NOMO-1 (cell line): ENCODE measurements around the gene THRB.

ENCODE experiments used
- DNase-seq, 2 experiments: peaks; one replicate each; lab custom pipeline; 2025; ENCODE audit not compliant: unreplicated experiment in 2 of 2; lab: John Stamatoyannopoulos, UW

The THRB gene

GRCh38 chr3:24492971-24493551 is 1.6 kb downstream of the THRB start:
- no peak for DNase-seq

DNA sequence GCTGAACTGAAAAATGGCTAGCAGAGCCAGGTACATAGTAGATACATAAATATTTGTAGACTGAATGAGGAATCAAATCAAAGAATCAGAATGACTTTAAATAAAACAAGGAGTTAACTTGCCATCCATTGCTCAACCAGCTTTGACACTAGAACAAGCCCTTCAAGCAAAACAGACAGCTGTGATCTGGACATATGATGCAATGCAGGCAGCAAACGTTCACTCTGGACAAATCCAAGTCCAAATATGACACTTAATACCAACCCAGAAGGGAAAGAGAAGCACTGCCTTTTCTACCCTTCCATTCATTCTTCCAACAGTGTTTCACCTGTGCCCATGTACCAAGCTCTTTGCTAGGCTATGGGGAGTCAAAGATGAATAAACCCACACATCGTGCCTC is 4.5 kb downstream of the THRB start:
- no peak for DNase-seq

DNA sequence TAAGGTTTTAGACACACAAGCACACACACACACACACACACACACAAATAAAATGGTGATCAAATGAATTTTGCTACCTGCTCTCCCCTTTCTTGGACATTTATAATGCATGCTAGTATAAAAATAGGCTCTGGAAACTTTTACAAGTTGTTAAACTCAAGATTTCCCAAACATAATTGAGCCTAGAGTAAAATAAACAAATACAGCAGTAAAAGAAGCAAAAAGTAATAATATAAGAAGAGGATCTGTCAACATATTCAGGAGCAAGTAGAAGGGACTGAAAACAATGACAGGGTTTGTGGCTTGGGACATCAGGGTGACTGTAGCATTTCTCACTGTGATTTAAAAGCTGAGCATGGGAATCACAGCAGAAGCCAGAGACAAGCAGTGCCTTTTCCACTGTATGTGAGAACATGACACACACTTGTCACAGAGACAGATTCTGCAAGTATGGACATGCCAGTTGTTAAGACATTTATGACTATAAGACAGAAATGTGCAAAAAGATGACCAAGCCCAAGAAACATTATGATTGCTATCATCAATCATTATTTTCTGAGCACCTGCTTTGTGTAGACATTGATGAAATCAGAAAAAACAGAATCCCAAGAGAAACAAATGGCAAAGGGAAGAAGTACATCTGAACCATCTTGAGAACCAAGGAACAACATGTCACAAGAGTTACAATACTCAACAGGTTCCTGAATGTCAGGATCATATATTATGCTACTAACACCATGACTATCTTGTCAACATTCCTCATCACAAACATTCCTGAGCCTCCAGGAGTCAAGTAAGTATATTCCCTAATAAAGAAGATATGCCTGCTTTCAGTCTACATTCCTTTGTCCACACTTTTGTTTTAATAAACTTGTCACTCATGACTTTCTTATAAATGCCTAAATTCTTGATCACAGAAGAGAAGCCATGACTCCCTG is 7.1 kb downstream of the THRB start:
- DNase-seq, result no peak

GRCh38 chr3:24485511-24485910 is 9.1 kb downstream of the THRB start:
- no peak for DNase-seq

DNA sequence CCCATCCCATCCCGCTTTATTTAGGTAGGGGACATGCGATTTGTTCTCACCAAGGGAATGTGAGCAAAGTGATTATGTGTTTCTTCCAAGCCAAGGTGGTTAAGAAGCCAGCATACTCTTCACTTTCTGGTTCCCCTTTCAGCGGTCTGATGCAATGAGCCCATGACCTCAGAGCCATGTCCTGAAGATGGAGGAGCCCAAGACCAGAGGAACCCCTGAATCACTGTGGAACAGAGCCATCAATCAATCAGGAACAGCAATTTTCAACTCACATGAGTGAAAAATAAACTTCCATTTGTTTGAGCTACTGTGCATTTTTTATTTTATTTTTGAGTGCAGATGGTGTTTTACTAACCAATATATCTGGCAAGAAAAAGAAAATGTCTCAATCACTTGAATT is 10.8 kb downstream of the THRB start:
- DNase-seq, result peak in 1 of 2 experiments; percentile 28

DNA sequence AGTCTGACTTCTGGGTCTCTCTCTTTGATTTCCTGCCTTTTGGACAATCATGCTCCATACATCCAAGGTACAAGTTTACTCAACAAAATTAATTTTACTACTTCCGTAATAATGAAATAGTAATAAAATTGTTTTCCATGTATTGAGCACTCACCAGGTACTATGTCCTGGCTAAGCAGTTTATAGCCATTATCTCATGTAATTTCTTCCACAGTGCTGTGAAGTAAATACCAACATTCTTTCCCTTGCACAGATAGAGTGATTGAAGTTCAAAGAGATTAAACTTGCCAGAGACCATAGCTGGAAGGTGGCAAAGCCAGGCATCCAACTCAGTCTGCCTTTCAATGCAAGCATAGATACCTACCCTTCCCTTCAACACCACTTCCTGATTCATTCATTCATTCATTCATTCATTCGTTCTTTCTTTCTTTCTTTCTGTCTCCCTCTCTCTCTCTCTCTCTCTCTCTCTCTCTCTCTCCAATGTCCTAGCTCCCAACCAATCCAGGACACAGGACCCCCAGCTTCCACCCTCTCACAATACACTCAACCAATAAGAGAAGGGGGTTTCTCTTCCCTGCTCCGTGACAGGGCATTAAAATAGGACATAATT is 12.4 kb downstream of the THRB start:
- no peak for DNase-seq

DNA sequence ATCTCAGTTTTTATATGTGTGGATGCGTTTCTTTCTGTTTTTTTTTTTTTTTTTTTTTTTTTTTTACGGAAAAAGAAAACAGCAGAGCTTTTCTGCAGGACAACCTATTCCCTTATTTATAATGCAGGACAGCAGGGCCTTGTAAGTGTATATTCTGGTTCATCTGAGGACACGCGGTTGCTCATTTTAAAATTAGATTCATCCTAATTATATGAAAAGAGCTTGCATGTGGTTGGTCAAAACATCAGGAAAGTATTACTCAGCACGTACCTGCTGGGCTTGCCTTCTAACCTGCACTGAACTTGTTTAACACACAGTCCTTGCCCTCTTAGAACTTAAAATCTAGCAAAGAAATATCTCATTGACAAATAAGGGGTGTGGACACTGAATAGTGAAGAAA is 13.5 kb downstream of the THRB start:
- DNase-seq, result no peak

- no peak for DNase-seq
Observed at GRCh38 chr3:24480497-24480896, 14.2 kb downstream of the THRB start.

GRCh38 chr3:24479816-24480215 is 14.8 kb downstream of the THRB start:
- DNase-seq, result no peak

- no peak for DNase-seq
Observed at GRCh38 chr3:24476871-24477656, 17.6 kb downstream of the THRB start.

GRCh38 chr3:24475925-24476324 is 18.7 kb downstream of the THRB start:
- DNase-seq, result no peak

GRCh38 chr3:24474862-24475261 is 19.8 kb downstream of the THRB start:
- DNase-seq, result no peak

- DNase-seq, result no peak
Observed at GRCh38 chr3:24472358-24472757, 22.3 kb downstream of the THRB start.

DNA sequence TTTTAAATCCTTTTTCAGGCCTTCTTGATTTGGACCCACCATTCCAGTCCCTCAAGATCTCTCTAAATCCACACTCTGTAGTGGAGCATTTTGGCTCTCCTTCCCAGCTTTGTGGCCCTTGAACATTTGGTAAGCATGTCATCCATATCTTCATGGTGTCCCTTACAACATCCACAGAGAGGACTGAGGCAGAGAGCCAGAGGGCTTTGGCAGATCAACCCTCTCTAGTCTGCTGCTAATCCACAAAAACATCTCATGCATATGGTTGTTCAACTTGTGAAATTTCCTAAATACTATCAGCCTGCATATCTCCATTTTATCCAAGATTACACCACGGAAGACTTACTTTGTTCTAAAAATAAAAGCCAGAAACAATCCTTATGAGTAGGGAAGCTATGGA is 23.2 kb downstream of the THRB start:
- no peak for DNase-seq

DNA sequence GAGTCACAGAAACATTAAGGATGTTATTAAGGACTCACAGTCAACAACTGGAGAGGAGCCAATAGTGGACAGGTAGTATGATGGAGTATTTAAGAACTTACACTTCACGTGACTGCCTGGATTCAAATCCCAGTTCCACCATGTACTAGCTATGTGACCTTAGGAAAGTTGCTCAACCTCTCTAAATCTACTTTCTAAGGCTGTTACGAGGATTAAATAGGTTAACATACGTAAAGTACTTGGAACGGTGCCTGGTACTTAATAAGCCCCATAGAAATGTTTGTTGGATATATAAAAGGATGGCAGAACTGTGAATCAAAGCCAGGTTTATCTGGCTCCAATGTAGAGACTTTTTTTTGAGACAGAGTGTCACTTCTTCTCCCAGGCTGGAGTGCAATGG is 24.4 kb downstream of the THRB start:
- DNase-seq, result no peak

GRCh38 chr3:24464389-24464788 is 30.3 kb downstream of the THRB start:
- no peak for DNase-seq

GRCh38 chr3:24462737-24463136 is 31.9 kb downstream of the THRB start:
- DNase-seq, result no peak

- DNase-seq, result no peak
Observed at GRCh38 chr3:24460974-24461373, 33.7 kb downstream of the THRB start.

- no peak for DNase-seq
Observed at GRCh38 chr3:24457719-24458118, 36.9 kb downstream of the THRB start.

GRCh38 chr3:24454856-24455255 is 39.8 kb downstream of the THRB start:
- DNase-seq, result no peak

- DNase-seq, result no peak
Observed at GRCh38 chr3:24454393-24454792, 40.3 kb downstream of the THRB start.
